HG03135 (cell line): ENCODE results near the gene TBL3.
"Not testable (repeated sequence)": the region's sequence is repeated elsewhere in the genome, so short reads cannot be mapped to it uniquely, and the experiment has no call there.

Source experiments
- ATAC-seq: cut with Tn5 transposase; IDR thresholded peaks from one replicate; pipeline ENCODE4 v1.9.1; 2021; ENCODE audit warnings: mild to moderate bottlenecking, moderate library complexity; ENCODE audit not compliant: unreplicated experiment

TBL3 gene

DNA sequence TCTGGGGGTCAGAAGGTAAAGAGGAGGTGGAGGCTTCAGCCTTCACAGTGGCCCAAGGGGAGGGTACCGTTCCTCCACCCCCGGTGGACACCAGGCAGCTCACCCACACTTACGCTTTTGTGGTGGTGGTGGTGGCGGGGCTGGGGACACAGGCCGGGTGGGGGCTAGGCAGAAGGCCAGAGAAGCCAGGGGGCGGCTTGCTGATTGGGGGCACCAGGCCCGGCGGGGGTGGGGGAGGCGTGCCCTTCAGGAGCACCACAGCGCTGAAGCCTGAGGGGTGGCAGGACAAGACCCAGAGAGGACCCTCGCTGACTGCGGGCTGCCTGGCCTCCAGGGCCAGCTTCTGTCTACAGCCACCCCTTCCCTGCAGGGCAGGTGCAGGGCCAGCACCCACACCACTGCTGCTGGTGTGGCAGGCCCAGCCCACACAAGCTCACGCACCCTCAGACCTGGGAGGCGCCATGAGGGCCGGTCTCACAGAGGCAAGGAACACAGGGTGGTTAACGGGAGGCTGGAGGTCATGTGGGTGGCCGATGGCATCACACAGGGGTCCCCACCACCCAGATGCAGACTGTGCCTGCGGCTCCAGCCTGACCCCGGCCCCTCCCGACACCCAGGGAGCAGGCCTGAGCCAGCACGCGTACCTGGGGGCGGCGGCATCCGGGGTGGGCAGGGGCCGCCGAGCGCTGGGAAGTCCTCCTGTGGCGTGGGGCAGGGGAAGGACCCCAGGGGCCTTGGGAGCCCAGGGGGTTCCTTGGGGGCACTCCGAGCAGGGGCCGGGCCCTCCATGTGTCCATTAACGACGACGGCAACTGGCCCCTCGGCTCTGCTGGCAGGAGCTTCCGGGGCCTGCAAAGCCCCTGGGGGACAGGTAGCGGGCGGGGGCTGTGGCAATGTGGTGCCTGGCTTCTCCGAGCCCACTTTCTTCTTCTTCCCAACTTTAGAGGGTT lies 27.3 kb downstream of the TBL3 start:
- ATAC-seq: no peak

DNA sequence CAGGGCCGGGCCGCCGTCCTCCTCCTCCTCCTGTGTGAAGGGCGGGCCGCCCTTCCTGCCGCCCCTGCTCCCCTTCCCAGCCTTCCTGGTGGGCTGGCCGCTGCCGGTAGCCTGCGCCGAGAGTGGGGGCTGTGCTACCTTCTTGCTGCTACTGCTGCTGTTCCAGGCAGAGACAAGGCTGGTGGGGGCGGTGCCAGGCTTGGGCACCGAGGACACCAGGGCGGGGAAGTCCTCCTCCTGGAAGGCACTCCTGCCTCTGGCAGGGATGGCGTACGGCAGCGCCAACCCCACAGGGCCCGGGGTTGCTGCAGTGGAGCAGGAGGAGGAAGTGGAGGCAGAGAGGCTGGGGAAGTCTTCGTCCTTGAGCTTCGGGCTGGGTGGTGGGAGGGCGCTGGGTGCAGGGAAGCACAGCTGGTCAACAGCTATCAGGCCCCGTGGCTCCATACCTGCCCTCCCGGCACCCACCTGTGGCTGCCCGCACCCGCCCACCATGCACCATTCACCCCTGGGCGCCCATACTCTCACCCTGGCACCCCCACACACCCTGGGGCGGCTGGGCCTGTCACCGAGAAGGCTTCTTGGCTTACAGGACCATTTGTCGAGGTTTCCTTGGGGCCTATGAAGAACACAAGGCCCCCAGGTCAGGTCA lies 28.1 kb downstream of the TBL3 start:
- no peak for ATAC-seq

DNA sequence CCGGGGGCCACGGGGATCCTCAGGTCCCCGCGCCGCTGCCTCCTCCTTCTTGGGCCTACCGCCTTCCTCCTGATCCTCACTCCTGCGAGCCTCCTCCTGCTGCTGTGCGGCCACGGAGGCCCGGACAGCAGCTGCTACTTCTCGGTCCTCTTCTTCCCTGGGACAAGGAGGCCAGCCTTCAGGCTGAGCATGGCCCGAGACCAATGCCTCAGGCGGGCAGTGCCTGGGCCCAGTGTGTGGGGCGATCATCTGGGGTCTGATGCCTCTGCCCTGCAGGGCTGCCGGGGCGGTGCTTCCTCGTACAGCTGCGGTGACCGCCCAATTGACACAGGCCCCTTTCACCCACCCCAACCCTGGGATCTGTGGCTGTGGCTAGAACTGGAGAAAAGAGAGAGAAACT lies 29.2 kb downstream of the TBL3 start:
- ATAC-seq: no peak

DNA sequence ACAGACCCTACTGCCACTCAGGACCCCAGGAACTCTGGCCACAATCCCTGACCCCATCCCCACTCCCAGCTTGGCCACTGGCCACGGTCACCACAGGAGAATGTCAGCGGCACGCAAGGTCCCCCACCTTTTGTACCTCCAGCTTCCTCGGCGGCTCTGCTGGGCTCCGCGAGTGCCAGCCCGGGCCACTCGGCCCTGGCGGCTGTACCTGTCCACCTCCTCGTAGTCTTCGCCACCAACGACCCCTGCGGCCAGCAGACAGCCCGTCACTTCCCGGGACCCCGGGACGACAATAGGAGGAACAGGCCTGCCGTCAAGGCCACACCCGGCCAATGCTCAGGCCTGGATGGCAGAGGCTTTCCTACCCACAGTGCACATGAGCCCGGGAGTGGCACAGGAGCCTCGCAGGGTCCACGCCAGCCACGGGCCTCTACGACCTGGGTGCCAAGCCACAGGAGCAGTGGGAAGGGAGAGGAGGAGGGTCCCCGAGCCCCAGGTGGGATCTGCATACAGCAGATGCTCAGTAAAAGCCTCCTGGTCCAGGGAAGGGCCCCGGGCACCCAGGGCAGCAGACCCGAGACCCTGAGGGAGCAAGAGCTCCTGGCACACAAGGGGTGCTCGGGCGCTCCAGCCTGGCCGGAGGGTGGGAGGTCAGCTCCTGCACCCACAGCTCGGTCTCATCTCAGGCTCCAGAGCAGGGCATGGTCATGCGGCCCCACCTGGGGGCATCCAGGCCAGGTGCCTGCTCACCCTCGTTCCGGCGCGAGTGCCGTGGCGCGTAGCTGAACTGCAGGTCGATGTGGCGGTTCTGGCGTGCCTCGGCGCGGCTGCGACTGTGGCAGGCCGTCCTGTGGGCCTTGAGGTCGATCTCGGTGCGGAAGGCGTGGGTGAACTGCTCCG lies 29.9 kb downstream of the TBL3 start:
- ATAC-seq: no peak

DNA sequence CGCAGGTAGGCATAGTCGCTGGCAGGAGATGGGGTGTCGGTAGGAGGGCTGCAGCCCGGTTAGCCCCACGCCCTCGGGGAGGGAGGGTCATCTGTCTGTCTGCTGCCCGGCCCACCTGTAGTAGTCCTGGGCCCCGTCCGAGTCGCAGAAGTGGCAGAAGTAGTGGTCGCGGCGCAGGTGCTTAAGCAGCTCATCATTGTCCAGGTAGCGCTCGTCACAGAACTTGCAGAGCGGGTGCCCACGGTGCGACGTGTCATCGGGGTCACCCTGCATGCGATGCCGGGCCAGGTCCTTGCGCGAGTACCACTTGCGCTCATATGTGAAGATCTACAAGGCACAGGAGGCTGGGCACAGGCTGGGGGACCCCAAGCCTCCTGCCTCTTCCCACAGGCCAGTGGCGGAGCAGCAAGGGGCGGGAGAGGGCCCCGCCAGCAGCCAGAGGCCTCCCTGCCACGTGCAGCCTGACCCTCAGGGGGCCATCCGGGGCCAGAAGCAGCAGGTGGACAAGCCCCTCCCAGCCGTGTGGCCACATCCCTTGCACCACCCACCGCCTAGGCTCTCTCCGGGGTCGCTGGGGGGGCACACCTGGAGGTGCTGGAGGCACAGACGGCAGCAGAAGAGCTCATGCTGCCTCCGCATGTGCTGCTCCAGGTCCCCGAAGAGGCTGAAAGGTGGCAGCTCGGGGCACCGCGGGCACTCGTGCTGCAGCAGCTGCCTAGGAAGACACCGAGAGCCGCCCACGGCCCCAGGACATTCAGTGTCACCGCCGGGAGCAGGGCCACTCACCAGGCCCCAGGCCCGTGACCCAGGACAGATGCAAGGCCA lies 30.8 kb downstream of the TBL3 start:
- ATAC-seq: no peak

DNA sequence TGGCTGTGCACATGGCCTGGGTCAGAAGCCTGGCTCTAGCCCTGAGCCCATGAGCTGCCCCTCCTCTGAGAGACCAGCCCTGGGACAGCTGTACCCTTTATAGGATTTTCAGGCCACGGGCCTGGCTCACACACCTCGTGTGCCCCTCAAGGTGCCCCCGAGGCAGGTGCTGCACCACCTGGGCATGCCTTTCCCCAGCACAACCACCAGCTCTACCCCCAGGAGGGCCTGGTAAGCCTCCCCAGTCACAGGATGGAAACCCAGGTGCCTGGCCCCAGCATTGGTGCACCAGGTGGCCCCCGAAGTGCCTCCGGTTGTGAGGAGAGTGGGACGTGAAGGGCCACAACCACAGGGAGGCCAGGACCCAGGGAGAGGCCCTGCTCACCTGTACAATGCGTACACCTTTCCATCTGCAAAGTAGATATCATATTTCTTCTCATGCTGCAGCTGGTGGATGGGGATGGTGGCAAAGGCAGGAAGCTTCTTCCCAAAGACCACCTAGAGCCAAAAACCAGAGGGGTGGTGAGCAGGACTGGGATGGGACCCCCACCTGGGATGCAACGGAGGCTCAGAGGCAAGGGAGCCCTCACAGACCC lies 31.5 kb downstream of the TBL3 start:
- ATAC-seq: no peak

DNA sequence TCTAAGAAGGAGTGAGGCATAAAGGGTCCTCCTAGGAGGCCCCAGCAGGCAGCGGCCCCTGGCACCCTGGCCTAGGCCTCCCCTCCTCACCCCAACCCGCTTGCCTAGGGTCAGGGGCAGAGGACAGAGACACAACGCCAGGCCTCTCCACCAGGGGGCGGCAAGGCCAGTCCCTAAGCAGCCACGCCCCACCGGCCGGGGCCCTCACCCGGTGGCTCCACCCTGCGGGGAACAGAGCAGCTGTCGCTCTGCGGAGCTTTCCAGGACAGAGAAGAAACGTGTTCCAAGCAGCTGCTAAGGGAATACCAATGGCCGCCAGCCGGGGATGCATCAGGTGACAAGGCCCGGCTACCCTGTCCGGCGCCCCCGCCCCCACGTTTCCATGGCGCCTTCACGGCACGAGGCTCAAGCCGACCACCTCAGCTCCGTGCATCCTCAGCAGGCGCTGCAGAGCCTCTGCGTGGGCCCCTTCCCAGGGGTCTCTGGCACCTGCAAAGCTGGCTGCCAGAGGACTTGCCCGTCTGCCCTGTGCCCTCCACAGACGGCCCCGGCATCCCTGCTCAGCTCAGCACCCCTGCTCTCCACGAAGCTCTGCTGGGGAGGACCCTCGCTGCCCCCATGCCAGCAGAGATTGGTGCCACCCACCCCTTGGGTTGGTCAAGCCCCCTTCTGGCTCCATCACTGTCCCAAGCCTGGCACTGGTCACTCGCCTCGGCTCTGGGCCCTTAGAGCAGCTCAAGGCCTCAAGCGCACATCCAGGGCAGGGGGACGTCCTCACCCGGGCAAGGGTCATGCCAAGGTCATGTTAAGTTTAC lies 32.2 kb downstream of the TBL3 start:
- ATAC-seq: peak; percentile 60

DNA sequence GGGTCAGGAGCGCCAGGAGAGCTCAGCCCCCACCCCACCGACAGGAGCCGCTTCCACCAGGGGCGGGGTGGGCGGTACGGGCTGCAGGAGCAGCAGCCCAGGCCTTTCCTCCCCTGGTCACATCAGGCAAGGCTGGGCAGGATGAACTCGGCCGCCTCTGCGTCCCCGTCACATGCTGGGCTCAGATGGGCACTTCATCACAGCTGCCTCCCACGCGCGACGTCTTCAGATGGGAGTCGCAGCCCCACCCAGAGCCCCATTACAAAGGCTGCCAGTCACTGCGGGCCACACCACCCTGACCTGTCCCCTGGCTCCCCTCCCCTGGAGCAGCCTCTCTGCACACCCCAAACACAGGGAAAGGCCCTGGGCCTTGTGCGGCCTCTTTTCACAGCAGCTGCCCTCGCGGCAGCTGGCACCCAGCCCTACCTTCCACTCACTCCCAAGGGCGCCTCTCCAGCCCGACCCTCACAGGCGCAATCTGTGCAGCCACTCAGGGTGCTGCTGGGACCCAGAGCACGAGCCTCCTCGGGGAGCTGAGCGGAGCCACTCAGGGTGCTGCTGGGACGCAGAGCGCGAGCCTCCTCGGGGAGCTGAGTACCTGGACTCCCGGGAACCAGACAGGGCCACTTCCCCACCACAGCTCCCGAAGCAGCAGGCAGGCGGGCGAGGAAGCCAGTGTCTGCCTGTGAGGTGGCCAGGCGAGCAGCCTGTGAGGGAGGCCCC lies 33.1 kb downstream of the TBL3 start:
- no peak for ATAC-seq

DNA sequence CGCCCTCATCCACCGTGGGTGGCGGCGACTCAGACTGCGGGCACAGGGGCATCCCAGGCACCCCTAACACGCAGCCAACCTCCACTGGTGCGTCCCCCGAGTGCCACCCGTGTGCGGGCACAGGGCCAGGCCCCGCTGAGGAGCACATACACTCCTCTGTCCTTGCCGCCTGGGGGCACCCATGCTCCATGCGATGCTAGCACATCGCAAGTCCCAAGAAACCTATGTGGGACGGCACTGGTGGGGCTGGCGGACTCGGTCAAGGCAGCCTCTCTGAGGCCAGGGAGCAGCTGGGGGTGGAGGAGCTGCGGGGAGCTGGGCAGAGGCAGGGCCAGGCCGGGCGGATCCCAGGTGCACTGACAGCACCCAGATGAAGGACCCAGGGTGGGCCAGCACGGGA lies 33.8 kb downstream of the TBL3 start:
- ATAC-seq: no peak

DNA sequence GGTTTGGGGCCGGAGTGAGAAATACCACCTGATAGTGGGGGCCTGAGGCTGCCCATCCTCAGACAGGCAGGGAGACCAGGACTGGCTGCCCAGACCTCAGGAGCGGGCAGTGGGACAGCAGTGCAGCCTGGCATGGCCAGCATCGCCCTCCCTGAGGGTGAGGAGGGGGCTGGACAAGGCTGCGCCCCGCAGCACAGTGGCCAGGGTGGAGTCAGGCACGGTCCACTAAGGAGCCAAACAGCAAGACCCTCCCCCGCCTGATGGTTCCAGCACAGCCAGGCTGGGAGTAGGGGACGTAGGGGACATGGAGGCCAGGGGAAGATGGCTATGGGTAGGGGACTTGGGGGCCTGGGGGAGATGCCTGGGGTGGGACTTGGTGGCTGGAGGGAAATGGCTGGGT lies 34.5 kb downstream of the TBL3 start:
- ATAC-seq: no peak

DNA sequence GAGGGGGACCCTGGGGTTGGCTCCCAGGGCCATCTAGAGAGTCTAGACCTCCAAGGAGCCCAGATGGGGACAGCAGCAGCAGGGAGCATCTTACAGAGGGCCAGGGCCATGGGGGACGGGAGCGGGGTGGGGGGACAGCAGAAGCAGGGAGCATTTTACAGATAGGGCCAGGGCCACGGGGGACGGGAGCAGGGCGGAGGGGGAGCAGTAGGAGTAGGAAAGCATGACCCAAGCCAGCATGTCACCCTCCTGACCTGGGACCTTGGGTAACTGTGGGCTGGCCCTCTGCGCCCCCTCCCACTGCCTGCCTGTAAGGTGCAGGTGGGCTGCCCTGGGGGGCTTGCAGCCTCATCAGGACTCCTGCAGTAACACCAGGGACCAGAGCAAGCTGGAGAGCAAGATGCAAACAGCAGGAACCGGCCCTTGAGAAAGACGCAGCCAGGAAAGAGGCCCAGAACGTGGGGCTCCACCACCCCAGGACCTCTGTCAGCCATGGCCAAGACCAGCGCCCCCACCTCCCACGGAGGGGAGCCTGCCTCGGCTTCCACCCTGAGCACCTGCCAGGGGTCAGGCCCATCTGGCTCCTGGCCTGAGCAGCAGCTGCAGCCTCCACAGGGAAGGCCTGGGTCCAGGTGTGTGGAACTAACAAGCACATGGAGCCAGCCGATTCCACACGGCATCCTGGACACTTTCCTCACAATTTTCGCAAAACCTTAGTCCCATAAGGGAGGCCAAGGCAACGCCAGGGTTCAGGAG lies 35.4 kb downstream of the TBL3 start:
- ATAC-seq: no peak

DNA sequence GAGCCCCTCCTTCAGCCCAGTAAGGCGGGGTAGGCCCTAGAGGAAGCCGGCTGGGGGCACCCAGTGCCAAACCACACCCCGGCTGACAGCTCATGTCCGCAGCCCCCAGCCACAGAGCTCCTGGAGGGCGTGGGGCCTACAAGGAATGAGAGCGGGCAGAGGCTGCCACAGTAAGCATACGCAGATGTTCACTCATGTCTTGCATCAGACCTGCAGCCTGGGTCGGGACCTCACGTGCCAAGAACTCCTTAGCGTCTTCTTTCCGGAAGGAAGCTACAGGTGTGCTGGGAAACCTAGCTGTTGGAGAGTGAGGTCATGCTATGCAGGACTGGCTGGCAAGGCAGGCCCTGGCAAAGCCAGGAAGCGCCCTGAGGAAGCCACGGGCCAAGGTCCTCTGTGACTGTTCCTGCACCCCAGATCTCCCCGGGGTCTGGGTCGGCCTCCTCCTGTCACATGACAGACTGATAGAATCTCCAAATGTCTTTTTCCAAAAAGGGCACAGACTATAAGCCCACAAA lies 36.2 kb downstream of the TBL3 start:
- no peak for ATAC-seq

DNA sequence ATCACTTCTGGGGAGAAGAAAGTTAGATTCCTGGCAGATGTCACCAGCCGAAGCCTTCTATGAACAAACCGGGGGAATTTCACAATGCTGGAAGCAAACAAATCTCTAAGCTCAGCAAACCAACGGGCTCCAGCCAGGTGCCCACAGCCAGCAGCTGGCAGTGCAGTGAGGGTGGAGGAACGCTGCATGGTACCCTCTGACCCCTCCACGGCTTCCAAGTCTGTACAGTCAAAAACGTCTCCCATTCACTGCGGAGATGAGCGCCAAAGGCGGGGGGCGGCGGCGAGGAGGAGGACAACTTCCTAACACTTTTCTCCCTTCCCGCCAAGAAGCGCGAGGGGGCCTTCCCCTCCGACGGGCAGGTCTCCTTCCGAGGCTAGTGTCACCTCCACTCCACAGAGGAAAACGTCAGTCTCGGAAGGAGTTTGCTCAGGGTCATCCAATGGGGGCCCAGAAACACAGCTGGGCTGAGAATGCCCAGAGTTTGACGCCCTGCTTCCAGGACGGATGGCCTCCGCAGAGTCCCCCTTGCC lies 36.8 kb downstream of the TBL3 start:
- ATAC-seq: no peak

DNA sequence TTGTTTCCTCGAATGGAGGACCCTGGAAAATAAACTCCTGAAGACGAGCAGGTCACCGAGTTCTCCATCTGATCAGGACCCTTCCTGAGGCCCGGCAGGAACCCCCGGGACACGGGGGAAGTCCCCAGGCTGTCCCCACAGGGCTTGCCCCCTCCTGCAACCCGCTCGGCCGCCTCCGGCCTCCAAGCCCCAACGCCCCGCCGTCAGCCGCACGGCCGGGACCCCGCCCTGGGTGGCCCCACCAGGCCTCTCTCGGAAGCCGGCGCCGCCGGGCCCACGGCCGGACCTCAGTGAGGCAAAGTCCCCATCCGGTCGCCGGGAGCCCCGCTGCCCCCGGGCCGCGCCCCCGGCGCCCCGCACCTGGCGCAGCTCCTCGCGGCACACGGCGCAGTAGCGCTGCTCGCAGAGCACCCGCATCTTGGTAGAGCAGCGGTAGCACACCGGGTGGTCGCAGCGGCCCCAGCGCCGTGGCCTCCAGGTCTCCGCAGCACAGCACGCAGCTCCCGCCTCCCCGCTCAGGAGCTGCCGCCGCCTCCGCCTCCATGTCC lies 37.4 kb downstream of the TBL3 start:
- peak; percentile 27 for ATAC-seq

DNA sequence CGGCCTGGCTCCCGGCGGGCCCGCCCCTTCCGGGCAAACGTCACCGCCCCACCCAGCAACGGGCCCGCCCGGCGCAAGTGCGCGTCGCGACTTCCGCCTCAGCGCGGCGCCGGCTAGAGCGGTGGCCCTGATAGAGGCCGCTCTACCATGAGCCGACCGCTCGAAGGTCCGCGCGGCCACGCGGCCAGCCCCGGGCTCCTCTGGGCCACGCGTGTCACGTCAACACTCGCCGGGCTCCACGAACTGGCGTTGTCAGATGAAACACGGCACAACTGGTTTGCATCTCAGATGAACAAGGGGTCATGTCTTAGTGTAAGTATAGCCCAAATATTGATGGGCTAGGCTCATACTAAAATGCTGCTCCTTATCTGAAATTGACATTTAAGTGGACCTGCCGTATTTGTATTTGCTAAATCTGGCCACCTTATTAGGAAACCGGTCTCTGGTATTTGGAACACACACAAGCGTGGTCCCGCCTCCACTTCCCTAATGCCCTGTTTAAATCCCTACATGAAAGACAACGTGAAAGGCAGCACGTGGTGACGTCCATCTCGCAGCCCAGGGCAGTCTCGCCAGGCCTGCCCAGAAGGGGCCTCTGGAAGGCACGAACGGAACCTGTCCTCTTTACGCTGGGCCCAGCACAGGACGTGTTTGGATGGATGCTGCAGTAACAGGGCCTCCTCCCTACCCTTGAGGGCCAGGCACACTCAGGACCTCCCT lies 38.1 kb downstream of the TBL3 start, which contains the start of gene ZNF598:
Gene ZNF598 (minus strand): TSS at position 31 of the 720 bp plus-strand sequence.
- ATAC-seq: peak; percentile 85

DNA sequence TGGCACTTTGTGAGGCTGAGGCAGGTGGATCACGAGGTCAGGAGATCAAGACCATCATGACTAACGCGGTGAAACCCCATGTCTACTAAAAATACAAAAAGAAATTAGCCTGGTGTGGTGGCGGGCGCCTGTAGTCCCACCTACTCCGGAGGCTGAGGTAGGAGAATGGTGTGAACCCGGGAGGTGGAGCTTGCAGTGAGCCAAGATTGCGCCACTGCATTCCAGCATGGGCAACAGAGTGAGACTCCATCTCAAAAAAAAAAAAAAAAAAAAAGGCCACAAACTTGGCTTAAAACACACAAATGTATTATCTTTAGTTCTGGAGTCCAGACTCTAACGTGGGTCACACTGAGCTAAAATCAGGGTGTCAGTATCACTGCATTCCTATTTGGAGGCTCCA lies 39.9 kb downstream of the TBL3 start:
- ATAC-seq: not testable (repeated sequence)
